GM23338 (cell line): ENCODE data around the gene LRP1B. TPM values are rescaled to one million over a fixed set of nuclear protein-coding genes. Genes with fewer than 3 reads are reported as not detected.

Source experiments
- ATAC-seq: fragments of 200-7000 bp; cut with Tn5 transposase; 3 replicates; pipeline ENCODE4 v1.9.1; 2020
- DNase-seq: peaks from one replicate; pipeline ENCODE4 v3.0.0-alpha.2; 2015; ENCODE audit warnings: low spot score
- H2AFZ ChIP-seq: fragments of 200-600 bp; sonication (generic); 2 replicates; pipeline ENCODE4 v1.8.0; 2016; ENCODE audit warnings: antibody characterized with exemption, mild to moderate bottlenecking, moderate library complexity
- H3F3A ChIP-seq: fragments of 200-600 bp; sonication (generic); replicated peaks from 2 replicates; pipeline ENCODE4 v1.8.0; 2017; ENCODE audit warnings: antibody characterized with exemption, mixed run types, low read depth
- H3K27ac ChIP-seq: fragments of 200-600 bp; sonication (generic); 2 replicates; pipeline ENCODE4 v1.6.1; 2016; ENCODE audit warnings: low read depth
- H3K27me3 ChIP-seq: fragments of 200-600 bp; sonication (generic); 2 replicates; pipeline ENCODE4 v1.8.0; 2016; ENCODE audit warnings: mild to moderate bottlenecking, mixed run types, moderate library complexity; ENCODE audit not compliant: insufficient read depth
- H3K36me3 ChIP-seq: fragments of 200-600 bp; sonication (generic); 2 replicates; pipeline ENCODE4 v1.8.0; 2016; ENCODE audit warnings: mild to moderate bottlenecking; ENCODE audit not compliant: insufficient read depth
- H3K4me1 ChIP-seq: fragments of 200-600 bp; sonication (generic); 2 replicates; pipeline ENCODE4 v1.8.0; 2016; ENCODE audit warnings: mild to moderate bottlenecking, moderate library complexity; ENCODE audit not compliant: insufficient read depth
- H3K4me2 ChIP-seq: fragments of 200-600 bp; sonication (generic); 2 replicates; pipeline ENCODE4 v1.7.1; 2017; ENCODE audit warnings: mixed run types
- H3K4me3 ChIP-seq: fragments of 200-600 bp; sonication (generic); 2 replicates; pipeline ENCODE4 v1.6.1; 2016; ENCODE audit warnings: mixed run types
- H3K79me2 ChIP-seq: fragments of 200-600 bp; sonication (generic); replicated peaks from 2 replicates; pipeline ENCODE4 v1.8.0; 2017; ENCODE audit warnings: mild to moderate bottlenecking; ENCODE audit not compliant: insufficient read depth
- H3K9me2 ChIP-seq: fragments of 200-600 bp; sonication (generic); 2 replicates; pipeline ENCODE4 v1.8.0; 2017; ENCODE audit not compliant: insufficient read depth
- H4K20me1 ChIP-seq: fragments of 200-600 bp; sonication (generic); replicated peaks from 2 replicates; pipeline ENCODE4 v1.8.0; 2017; ENCODE audit warnings: mild to moderate bottlenecking; ENCODE audit not compliant: insufficient read depth
- H3K27ac Mint-ChIP-seq: 2 replicates; pipeline ENCODE4 v1.8.0; 2020; ENCODE audit warnings: inconsistent platforms, mild to moderate bottlenecking, moderate library complexity, mixed read lengths
- H3K27me3 Mint-ChIP-seq: 3 replicates; pipeline ENCODE4 v1.8.0; 2022; ENCODE audit warnings: low read depth, mild to moderate bottlenecking, moderate library complexity, mixed read lengths, inconsistent platforms; ENCODE audit not compliant: insufficient read depth, poor library complexity
- H3K36me3 Mint-ChIP-seq: 3 replicates; pipeline ENCODE4 v1.8.0; 2021; ENCODE audit warnings: low read depth, mild to moderate bottlenecking, inconsistent platforms, moderate library complexity, mixed read lengths
- H3K4me1 Mint-ChIP-seq: 3 replicates; pipeline ENCODE4 v1.8.0; 2020; ENCODE audit warnings: mild to moderate bottlenecking, inconsistent platforms, mixed read lengths
- H3K4me3 Mint-ChIP-seq: 3 replicates; pipeline ENCODE4 v1.8.0; 2021; ENCODE audit warnings: moderate library complexity, mild to moderate bottlenecking, inconsistent platforms, mixed read lengths
- H3K9me3 Mint-ChIP-seq: 3 replicates; pipeline ENCODE4 v1.8.0; 2020; ENCODE audit warnings: moderate library complexity, mild to moderate bottlenecking, inconsistent platforms, mixed read lengths
- EZH2phosphoT487 ChIP-seq: fragments of 200-600 bp; sonication (generic); IDR thresholded peaks from one replicate; pipeline ENCODE4 v1.8.1; 2018; ENCODE audit warnings: antibody characterized with exemption; ENCODE audit not compliant: unreplicated experiment
- JUNB ChIP-seq: IDR thresholded peaks from one replicate; pipeline ENCODE4 v1.6.1; 2016; ENCODE audit warnings: antibody characterized with exemption; ENCODE audit not compliant: unreplicated experiment
- NANOG ChIP-seq: IDR thresholded peaks from 2 replicates; pipeline ENCODE4 v1.6.1; 2016; ENCODE audit warnings: antibody characterized with exemption, borderline replicate concordance
- POLR2AphosphoS5 ChIP-seq: IDR thresholded peaks from 2 replicates; pipeline ENCODE4 v1.6.1; 2016; ENCODE audit warnings: antibody characterized with exemption, low read depth
- STAT1 ChIP-seq: IDR thresholded peaks from one replicate; pipeline ENCODE4 v1.6.1; 2016; ENCODE audit warnings: antibody characterized with exemption; ENCODE audit not compliant: unreplicated experiment
- polyA plus RNA-seq: library from polyadenylated mRNA; unstranded; fragments of >200 nt; fragmentation: Nextera tagmentation; extraction: Ambion mirVana; gene quantifications from 2 replicates; pipeline ENCODE4 v1.2.1, GENCODE V29; 2016
- total RNA-seq: library from RNA; depleted of rRNA; stranded (reverse); fragments of >200 nt; shearing (Covaris generic); gene quantifications from 2 replicates; pipeline ENCODE4 v1.2.3, GENCODE V29; 2014
- TF ChIP-seq, protein P1 (sequence below): IDR thresholded peaks from one replicate; pipeline ENCODE4 v1.6.1; 2018; ENCODE audit warnings: antibody characterized with exemption; ENCODE audit not compliant: unreplicated experiment
- TF ChIP-seq, protein P2 (sequence below), 2 experiments: fragments of 200-600 bp in 1 of 2; sonication (generic) in 1 of 2; conservative IDR thresholded peaks; 2 replicates each; pipeline versions ENCODE4 v1.5.1 to v1.6.1; 2016 to 2017; ENCODE audit warnings: antibody characterized with exemption in 2 of 2, low read depth in 2 of 2, mild to moderate bottlenecking in 2 of 2, moderate library complexity in 1 of 2

Gene LRP1B
- total and polyA plus RNA-seq, 2 experiments from 2014 or later, result 0.15 to 0.97 TPM

DNA sequence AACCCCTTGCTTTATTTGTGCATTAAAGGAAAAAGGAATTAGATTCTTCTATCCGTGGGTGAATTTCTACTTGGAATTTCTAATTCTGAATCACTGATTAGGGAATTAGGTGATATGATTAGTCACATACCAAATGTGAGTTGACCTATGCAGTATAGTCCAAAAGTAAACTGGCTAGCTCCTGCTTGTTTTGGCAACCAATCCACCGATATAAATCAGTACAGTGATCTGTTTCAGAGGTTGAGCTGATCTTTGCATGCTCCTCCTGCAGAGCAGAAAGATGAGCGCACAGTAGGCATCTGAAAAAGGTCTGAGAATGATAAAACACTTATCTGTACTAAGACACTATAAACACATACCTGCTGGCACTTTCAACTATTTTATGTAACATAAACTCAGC is 86.6 kb downstream of the LRP1B start (continued):
- TF ChIP-seq, protein P1, sequence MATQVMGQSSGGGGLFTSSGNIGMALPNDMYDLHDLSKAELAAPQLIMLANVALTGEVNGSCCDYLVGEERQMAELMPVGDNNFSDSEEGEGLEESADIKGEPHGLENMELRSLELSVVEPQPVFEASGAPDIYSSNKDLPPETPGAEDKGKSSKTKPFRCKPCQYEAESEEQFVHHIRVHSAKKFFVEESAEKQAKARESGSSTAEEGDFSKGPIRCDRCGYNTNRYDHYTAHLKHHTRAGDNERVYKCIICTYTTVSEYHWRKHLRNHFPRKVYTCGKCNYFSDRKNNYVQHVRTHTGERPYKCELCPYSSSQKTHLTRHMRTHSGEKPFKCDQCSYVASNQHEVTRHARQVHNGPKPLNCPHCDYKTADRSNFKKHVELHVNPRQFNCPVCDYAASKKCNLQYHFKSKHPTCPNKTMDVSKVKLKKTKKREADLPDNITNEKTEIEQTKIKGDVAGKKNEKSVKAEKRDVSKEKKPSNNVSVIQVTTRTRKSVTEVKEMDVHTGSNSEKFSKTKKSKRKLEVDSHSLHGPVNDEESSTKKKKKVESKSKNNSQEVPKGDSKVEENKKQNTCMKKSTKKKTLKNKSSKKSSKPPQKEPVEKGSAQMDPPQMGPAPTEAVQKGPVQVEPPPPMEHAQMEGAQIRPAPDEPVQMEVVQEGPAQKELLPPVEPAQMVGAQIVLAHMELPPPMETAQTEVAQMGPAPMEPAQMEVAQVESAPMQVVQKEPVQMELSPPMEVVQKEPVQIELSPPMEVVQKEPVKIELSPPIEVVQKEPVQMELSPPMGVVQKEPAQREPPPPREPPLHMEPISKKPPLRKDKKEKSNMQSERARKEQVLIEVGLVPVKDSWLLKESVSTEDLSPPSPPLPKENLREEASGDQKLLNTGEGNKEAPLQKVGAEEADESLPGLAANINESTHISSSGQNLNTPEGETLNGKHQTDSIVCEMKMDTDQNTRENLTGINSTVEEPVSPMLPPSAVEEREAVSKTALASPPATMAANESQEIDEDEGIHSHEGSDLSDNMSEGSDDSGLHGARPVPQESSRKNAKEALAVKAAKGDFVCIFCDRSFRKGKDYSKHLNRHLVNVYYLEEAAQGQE, result no peak
- no peak for TF ChIP-seq POLR2AphosphoS5
- no peak for TF ChIP-seq EZH2phosphoT487
- TF ChIP-seq, protein P2, sequence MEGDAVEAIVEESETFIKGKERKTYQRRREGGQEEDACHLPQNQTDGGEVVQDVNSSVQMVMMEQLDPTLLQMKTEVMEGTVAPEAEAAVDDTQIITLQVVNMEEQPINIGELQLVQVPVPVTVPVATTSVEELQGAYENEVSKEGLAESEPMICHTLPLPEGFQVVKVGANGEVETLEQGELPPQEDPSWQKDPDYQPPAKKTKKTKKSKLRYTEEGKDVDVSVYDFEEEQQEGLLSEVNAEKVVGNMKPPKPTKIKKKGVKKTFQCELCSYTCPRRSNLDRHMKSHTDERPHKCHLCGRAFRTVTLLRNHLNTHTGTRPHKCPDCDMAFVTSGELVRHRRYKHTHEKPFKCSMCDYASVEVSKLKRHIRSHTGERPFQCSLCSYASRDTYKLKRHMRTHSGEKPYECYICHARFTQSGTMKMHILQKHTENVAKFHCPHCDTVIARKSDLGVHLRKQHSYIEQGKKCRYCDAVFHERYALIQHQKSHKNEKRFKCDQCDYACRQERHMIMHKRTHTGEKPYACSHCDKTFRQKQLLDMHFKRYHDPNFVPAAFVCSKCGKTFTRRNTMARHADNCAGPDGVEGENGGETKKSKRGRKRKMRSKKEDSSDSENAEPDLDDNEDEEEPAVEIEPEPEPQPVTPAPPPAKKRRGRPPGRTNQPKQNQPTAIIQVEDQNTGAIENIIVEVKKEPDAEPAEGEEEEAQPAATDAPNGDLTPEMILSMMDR (conservative IDR thresholded peaks at IDR 0.05; ENCODE audit: low read depth in 2 of 2), result no peak
- no peak for TF ChIP-seq STAT1
- TF ChIP-seq JUNB, result no peak
- no peak for TF ChIP-seq NANOG

DNA sequence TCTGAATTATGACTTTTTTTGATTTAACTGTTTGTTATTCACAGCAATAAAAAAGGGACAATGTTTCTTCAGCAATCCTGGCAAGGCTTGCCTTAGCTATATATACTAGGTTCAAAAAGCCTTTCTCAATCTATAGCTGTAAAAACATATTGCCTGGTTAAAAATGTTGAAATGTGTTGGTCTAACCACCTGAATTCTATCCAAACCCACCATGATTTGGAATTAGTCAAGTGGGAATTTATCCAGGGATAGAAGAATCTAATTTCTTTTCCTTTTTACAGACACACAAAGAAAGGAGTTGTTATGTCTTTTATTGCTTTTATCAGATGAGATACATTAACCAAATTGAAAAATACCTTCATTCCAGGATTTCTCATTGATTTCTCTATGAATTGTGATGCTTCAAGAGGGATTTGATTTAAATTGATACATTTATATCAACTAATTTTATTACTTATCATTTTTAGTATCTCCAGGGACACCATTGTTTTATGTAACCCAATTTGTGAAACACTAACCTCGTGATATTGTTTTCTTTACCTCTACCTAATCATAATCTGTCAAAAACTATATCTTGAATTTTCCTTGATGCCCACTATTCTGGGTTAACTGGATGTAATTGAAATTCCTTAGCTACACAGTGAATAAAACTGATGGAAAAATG is 88.1 kb downstream of the LRP1B start:
- H3K4me3 ChIP-seq, result no peak overlapping the region
- Mint-ChIP-seq H3K4me1 (peaks cover 36% of the 10 kb centered on the region), H3K27ac (no peak overlapping the region), H3K9me3 (no peaks in the 10 kb centered on the region), H3K36me3 (no peaks in the 10 kb centered on the region), H3K4me3 (no peak overlapping the region), H3K27me3 (no peaks in the 10 kb centered on the region)
- H3K4me2 ChIP-seq, result no peak overlapping the region
- no peaks in the 10 kb centered on the region for H4K20me1 ChIP-seq
- ATAC-seq, result no peak
- no peaks in the 10 kb centered on the region for H3K36me3 ChIP-seq
- no peaks in the 10 kb centered on the region for H3F3A ChIP-seq
- TF ChIP-seq, protein P2 (conservative IDR thresholded peaks at IDR 0.05; ENCODE audit: low read depth in 2 of 2), result no peak
- H2AFZ ChIP-seq, result no peak overlapping the region
- no peaks in the 10 kb centered on the region for H3K9me2 ChIP-seq
- H3K79me2 ChIP-seq, result no peaks in the 10 kb centered on the region
- no peak overlapping the region for H3K27ac ChIP-seq
- peaks cover 21% of the 10 kb centered on the region for H3K4me1 ChIP-seq
- H3K27me3 ChIP-seq, result no peaks in the 10 kb centered on the region
- DNase-seq, result no peak
